ENCODE measurements around the gene PER3.

DNA sequence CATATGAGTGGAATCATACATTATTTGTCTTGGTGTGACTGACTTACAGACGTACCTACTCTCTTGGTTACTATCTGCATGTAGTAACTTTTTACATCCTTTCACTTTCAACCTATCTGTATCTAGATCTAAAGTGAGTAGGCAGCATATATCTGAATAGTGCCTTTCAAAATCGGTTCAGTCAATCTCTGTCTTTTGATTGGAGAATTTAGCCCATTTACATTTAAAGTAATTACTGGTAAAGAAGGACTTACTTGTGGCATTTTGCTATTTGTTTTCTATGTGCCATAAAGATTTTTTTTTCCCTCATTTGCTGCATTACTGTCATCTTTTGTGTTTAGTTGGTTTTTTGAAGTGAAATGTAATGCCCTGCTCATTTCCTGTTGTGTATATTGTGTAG lies 54.6 kb downstream of the PER3 start:
- TF ChIP-seq, protein P1, sequence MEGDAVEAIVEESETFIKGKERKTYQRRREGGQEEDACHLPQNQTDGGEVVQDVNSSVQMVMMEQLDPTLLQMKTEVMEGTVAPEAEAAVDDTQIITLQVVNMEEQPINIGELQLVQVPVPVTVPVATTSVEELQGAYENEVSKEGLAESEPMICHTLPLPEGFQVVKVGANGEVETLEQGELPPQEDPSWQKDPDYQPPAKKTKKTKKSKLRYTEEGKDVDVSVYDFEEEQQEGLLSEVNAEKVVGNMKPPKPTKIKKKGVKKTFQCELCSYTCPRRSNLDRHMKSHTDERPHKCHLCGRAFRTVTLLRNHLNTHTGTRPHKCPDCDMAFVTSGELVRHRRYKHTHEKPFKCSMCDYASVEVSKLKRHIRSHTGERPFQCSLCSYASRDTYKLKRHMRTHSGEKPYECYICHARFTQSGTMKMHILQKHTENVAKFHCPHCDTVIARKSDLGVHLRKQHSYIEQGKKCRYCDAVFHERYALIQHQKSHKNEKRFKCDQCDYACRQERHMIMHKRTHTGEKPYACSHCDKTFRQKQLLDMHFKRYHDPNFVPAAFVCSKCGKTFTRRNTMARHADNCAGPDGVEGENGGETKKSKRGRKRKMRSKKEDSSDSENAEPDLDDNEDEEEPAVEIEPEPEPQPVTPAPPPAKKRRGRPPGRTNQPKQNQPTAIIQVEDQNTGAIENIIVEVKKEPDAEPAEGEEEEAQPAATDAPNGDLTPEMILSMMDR (IDR thresholded peaks at IDR 0.05): no peak
- TF ChIP-seq EZH2 (IDR thresholded peaks at IDR 0.05; ENCODE audit: borderline replicate concordance, insufficient read depth, low read depth, low read length, poor library complexity, severe bottlenecking): no peak
